GM19463 (cell line): Measurements from ENCODE around the gene RPL7A.
"Not testable (repeated sequence)": the region's sequence is repeated elsewhere in the genome, so short reads cannot be mapped to it uniquely, and the experiment has no call there.

Experiments
- ATAC-seq: cut with Tn5 transposase; IDR thresholded peaks from one replicate; pipeline ENCODE4 v1.9.1; 2021; ENCODE audit warnings: mild to moderate bottlenecking, moderate library complexity; ENCODE audit not compliant: unreplicated experiment

The RPL7A gene

GRCh38 chr9:133384736-133385321 is 36.8 kb downstream of the RPL7A start:
- no peak for ATAC-seq

GRCh38 chr9:133385452-133385851 is 37.4 kb downstream of the RPL7A start:
- no peak for ATAC-seq

- ATAC-seq, result no peak
Measured at GRCh38 chr9:133386338-133386737, 38.3 kb downstream of the RPL7A start.

GRCh38 chr9:133387680-133388079 is 39.7 kb downstream of the RPL7A start:
- no peak for ATAC-seq

GRCh38 chr9:133389025-133389557 is 41.1 kb downstream of the RPL7A start:
- ATAC-seq, result no peak

GRCh38 chr9:133389562-133389961 is 41.5 kb downstream of the RPL7A start:
- ATAC-seq, result no peak

GRCh38 chr9:133390713-133391112 is 42.7 kb downstream of the RPL7A start:
- no peak for ATAC-seq

- not testable (repeated sequence) for ATAC-seq
Measured at GRCh38 chr9:133391449-133391848, 43.4 kb downstream of the RPL7A start.

GRCh38 chr9:133392308-133392707 is 44.3 kb downstream of the RPL7A start:
- ATAC-seq, result not testable (repeated sequence)

GRCh38 chr9:133393399-133393798 is 45.4 kb downstream of the RPL7A start:
- ATAC-seq, result no peak

- ATAC-seq, result no peak
Measured at GRCh38 chr9:133394687-133395271, 46.8 kb downstream of the RPL7A start.

- ATAC-seq, result no peak
Measured at GRCh38 chr9:133396952-133397351, 48.9 kb downstream of the RPL7A start.

- no peak for ATAC-seq
Measured at GRCh38 chr9:133397370-133397769, 49.4 kb downstream of the RPL7A start.

GRCh38 chr9:133397895-133398294 is 49.9 kb downstream of the RPL7A start:
- no peak for ATAC-seq

GRCh38 chr9:133400292-133400691 is 52.3 kb downstream of the RPL7A start:
- ATAC-seq, result no peak
